H1 (cell line): ENCODE measurements around the gene RNF114. TPM values are rescaled to one million over a fixed set of nuclear protein-coding genes. Genes with fewer than 3 reads are reported as not detected.

Source experiments
- CTCF ChIA-PET: fragments of 300-600 bp; sonication (Branson Sonifier 250); formaldehyde crosslinking; loops from one replicate; lab custom pipeline; 2021; ENCODE audit not compliant: partially characterized antibody; lab: Charles Lee
- POLR2A ChIA-PET: fragments of 300-600 bp; sonication (Branson Sonifier 250); formaldehyde crosslinking; loops from one replicate; lab custom pipeline; 2021; ENCODE audit warnings: inconsistent platforms; ENCODE audit not compliant: partially characterized antibody; lab: Charles Lee
- DNase-seq, 2 experiments: peaks; one replicate each; pipeline versions ENCODE4 v3.0.0 to v3.0.0-alpha.2; 2010 to 2022; ENCODE audit warnings: low spot score in 2 of 2, low read depth in 1 of 2, mixed read lengths in 1 of 2
- FAIRE-seq: peaks from 2 replicates; lab custom pipeline; 2011; peaks lifted over from hg19 to GRCh38; lab: Jason Lieb, UNC
- H2AFZ ChIP-seq: 2 replicates; pipeline ENCODE4 v1.8.1; 2012; ENCODE audit warnings: low read length, inconsistent platforms
- H2AK5ac ChIP-seq: 2 replicates; pipeline ENCODE4 v1.6.1; 2013; ENCODE audit warnings: low read depth, low read length
- H2BK120ac ChIP-seq: replicated peaks from 2 replicates; pipeline ENCODE3; 2013; ENCODE audit warnings: low read depth, low read length, inconsistent platforms
- H2BK12ac ChIP-seq: 2 replicates; pipeline ENCODE4 v1.6.1; 2013; ENCODE audit warnings: low read depth, low read length
- H2BK15ac ChIP-seq: 2 replicates; pipeline ENCODE4 v1.6.1; 2013; ENCODE audit warnings: low read length
- H2BK20ac ChIP-seq: 2 replicates; pipeline ENCODE4 v1.6.1; 2013; ENCODE audit warnings: low read length
- H2BK5ac ChIP-seq: 2 replicates; pipeline ENCODE4 v1.6.1; 2013; ENCODE audit warnings: low read depth, low read length
- H3K14ac ChIP-seq: 2 replicates; pipeline ENCODE4 v1.6.1; 2013; ENCODE audit warnings: inconsistent platforms; ENCODE audit not compliant: insufficient read length
- H3K18ac ChIP-seq: 2 replicates; pipeline ENCODE4 v1.6.1; 2013; ENCODE audit warnings: low read length; ENCODE audit errors: extremely low read depth
- H3K23ac ChIP-seq: 2 replicates; pipeline ENCODE4 v1.6.1; 2013; ENCODE audit warnings: inconsistent platforms; ENCODE audit not compliant: insufficient read length
- H3K23me2 ChIP-seq: 2 replicates; pipeline ENCODE4 v1.6.1; 2013; ENCODE audit warnings: low read depth, low read length
- H3K27ac ChIP-seq: 2 replicates; pipeline ENCODE4 v1.6.1; 2011; ENCODE audit warnings: low read depth, low read length, inconsistent platforms
- H3K27me3 ChIP-seq, 4 experiments: replicated peaks in 1 of 4; 1 replicate in 1 of 4; 2 replicates in 3 of 4; pipeline versions ENCODE4 v1.6.1 to v1.8.1; 2011 to 2013; ENCODE audit warnings: low read length in 3 of 4, mild to moderate bottlenecking in 3 of 4, inconsistent platforms in 2 of 4, mixed read lengths in 2 of 4, moderate library complexity in 1 of 4; ENCODE audit not compliant: control insufficient read depth in 3 of 4, insufficient read depth in 3 of 4; ENCODE audit errors: extremely low read depth in 1 of 4
- H3K36me3 ChIP-seq, 4 experiments: 2 replicates each; pipeline versions ENCODE4 v1.6.1 to v1.8.1; 2011 to 2013; ENCODE audit warnings: mild to moderate bottlenecking in 4 of 4, low read length in 3 of 4, moderate library complexity in 2 of 4, control low read depth in 1 of 4, inconsistent platforms in 1 of 4; ENCODE audit not compliant: insufficient read depth in 4 of 4, control insufficient read depth in 2 of 4
- H3K4ac ChIP-seq: replicated peaks from 2 replicates; pipeline ENCODE3; 2013; ENCODE audit warnings: low read length, low read depth, mixed read lengths, inconsistent platforms; ENCODE audit not compliant: insufficient read length
- H3K4me1 ChIP-seq, 4 experiments: replicated peaks in 1 of 4; 1 replicate in 1 of 4; 2 replicates in 3 of 4; pipeline versions ENCODE4 v1.6.1 to v1.8.1; 2011 to 2013; ENCODE audit warnings: low read length in 3 of 4, inconsistent platforms in 2 of 4, mixed read lengths in 1 of 4; ENCODE audit not compliant: insufficient read depth in 4 of 4, control insufficient read depth in 3 of 4
- H3K4me2 ChIP-seq, 2 experiments: 2 replicates each; pipeline versions ENCODE4 v1.6.1 to v1.8.1; 2011 to 2013; ENCODE audit warnings: low read depth in 2 of 2, low read length in 2 of 2, control low read depth in 1 of 2, inconsistent platforms in 1 of 2, mild to moderate bottlenecking in 1 of 2; ENCODE audit not compliant: insufficient read depth in 1 of 2
- H3K4me3 ChIP-seq, 4 experiments: fragments of 200-600, 300-600 bp in 1 of 4; sonication (generic), shearing (Covaris generic), sonication (Bioruptor Twin) in 1 of 4; 2 replicates each; pipeline versions ENCODE4 v1.5.1 to v1.8.1; 2011 to 2016; ENCODE audit warnings: low read length in 4 of 4, low read depth in 3 of 4, control low read depth in 2 of 4, inconsistent platforms in 2 of 4, mild to moderate bottlenecking in 2 of 4, mixed read lengths in 1 of 4, moderate library complexity in 1 of 4; ENCODE audit not compliant: insufficient read depth in 2 of 4; ENCODE audit errors: extremely low read depth in 1 of 4
- H3K56ac ChIP-seq: replicated peaks from 2 replicates; pipeline ENCODE3; 2013; ENCODE audit warnings: low read depth, mild to moderate bottlenecking, mixed read lengths, low read length, inconsistent platforms; ENCODE audit not compliant: insufficient read length
- H3K79me1 ChIP-seq: 2 replicates; pipeline ENCODE4 v1.6.1; 2013; ENCODE audit warnings: low read depth, low read length, control low read depth
- H3K79me2 ChIP-seq, 2 experiments: 2 replicates each; pipeline versions ENCODE4 v1.6.1 to v1.8.1; 2012 to 2013; ENCODE audit warnings: low read length in 2 of 2, mild to moderate bottlenecking in 2 of 2, inconsistent platforms in 1 of 2; ENCODE audit not compliant: insufficient read depth in 2 of 2, control insufficient read depth in 1 of 2
- H3K9ac ChIP-seq, 4 experiments: replicated peaks in 1 of 4; 1 replicate in 1 of 4; 2 replicates in 3 of 4; pipeline versions ENCODE4 v1.6.1 to v1.8.1; 2011 to 2013; ENCODE audit warnings: low read depth in 3 of 4, low read length in 3 of 4, control low read depth in 2 of 4, mild to moderate bottlenecking in 2 of 4, moderate library complexity in 2 of 4, inconsistent platforms in 1 of 4; ENCODE audit errors: extremely low read depth in 1 of 4
- H3K9me3 ChIP-seq, 2 experiments: 2 replicates each; pipeline versions ENCODE4 v1.6.1 to v1.8.1; 2012 to 2013; ENCODE audit warnings: mild to moderate bottlenecking in 2 of 2, moderate library complexity in 2 of 2, control low read depth in 1 of 2, inconsistent platforms in 1 of 2, low read depth in 1 of 2, low read length in 1 of 2, mixed read lengths in 1 of 2; ENCODE audit not compliant: insufficient read depth in 2 of 2
- H4K20me1 ChIP-seq, 2 experiments: replicated peaks in 1 of 2; 2 replicates each; pipeline versions ENCODE3 to v1.8.1; 2011 to 2013; ENCODE audit warnings: inconsistent platforms in 2 of 2, low read length in 2 of 2, mild to moderate bottlenecking in 1 of 2; ENCODE audit not compliant: insufficient read depth in 2 of 2, control insufficient read depth in 1 of 2
- H4K5ac ChIP-seq: 2 replicates; pipeline ENCODE4 v1.6.1; 2013; ENCODE audit warnings: low read length, low read depth, mixed read lengths, inconsistent platforms; ENCODE audit not compliant: insufficient read length
- H4K8ac ChIP-seq: 2 replicates; pipeline ENCODE4 v1.8.0; 2013; ENCODE audit warnings: mild to moderate bottlenecking, moderate library complexity, low read length, inconsistent platforms; ENCODE audit not compliant: insufficient read depth; ENCODE audit errors: extremely low read depth
- H4K91ac ChIP-seq: replicated peaks from 2 replicates; pipeline ENCODE3; 2013; ENCODE audit warnings: low read length, mixed read lengths, inconsistent platforms; ENCODE audit not compliant: insufficient read length
- EZH2 ChIP-seq: fragments of 200-600 bp; sonication (generic); IDR thresholded peaks from 2 replicates; pipeline ENCODE4 v1.7.1; 2012; ENCODE audit warnings: low read depth, mild to moderate bottlenecking, moderate library complexity, low read length, inconsistent platforms; ENCODE audit not compliant: severe bottlenecking
- RBBP5 ChIP-seq: IDR thresholded peaks from 2 replicates; pipeline ENCODE4 v1.7.1; 2012; ENCODE audit warnings: low read depth, mild to moderate bottlenecking, inconsistent platforms, low read length, moderate library complexity, borderline replicate concordance
- SP4 ChIP-seq: IDR thresholded peaks from 2 replicates; pipeline ENCODE4 v1.6.1; 2012; ENCODE audit warnings: low read length, inconsistent platforms
- WGBS, 2 experiments: shearing (Covaris generic) in 1 of 2; methylation state at CpG; one replicate each; pipeline versions ENCODE4 v1.1.6 to v1.1.7; 2013 to 2015; ENCODE audit warnings: low lambda C conversion rate in 2 of 2, mixed read lengths in 2 of 2, inconsistent platforms in 1 of 2, low coverage in 1 of 2, missing lambda C conversion rate in 1 of 2; ENCODE audit not compliant: insufficient replicate concordance in 2 of 2, insufficient coverage in 1 of 2, insufficient read length in 1 of 2; ENCODE audit errors: extremely low coverage in 1 of 2, missing lambda C conversion rate in 1 of 2; 5-methylcytosine and 5-hydroxymethylcytosine counted together
- polyA plus RNA-seq, 7 experiments: library from polyadenylated mRNA; depleted of rRNA in 3 of 7; stranded (reverse) in 5 of 7; unstranded in 2 of 7; fragments of >200 nt in 5 of 7; fragments of 200-250 nt in 2 of 7; gene quantifications; 1 replicate in 5 of 7; 2 replicates in 1 of 7; 4 replicates in 1 of 7; pipeline versions ENCODE4 v1.2.1 to v1.2.3, GENCODE V29; 2011 to 2013; ENCODE audit warnings: missing spikeins in 2 of 7, mixed read lengths in 2 of 7
- total RNA-seq: library from RNA; stranded (reverse); fragmentation: NEBNext Ultra II Directional; extraction: Animal tissue kit (Norgen Biotek cat#: 25700); gene quantifications from 2 replicates; pipeline ENCODE4 v1.2.1, GENCODE V29; 2021

RNF114 gene
- total and polyA plus RNA-seq, 2 of the 8 experiments (the other 6 are each of a cell fraction or from before 2014, with no cell fraction given) = 81.7 to 89.9 TPM

- Histone ChIP-seq H3K79me2 (no peaks in the 10 kb centered on the region), H3K14ac (no peak overlapping the region), H3K4me1 (peaks cover 2 to 18% (median 11%) of the 10 kb centered on the region in 4 experiments), H3K4ac (no peak overlapping the region), H3K56ac (no peak overlapping the region), H2BK20ac (no peak overlapping the region), H3K4me3 (no peak overlapping the region), H2BK12ac (no peak overlapping the region), H4K8ac (no peak overlapping the region), H3K23me2 (peaks cover 12% of the 10 kb centered on the region), H2AK5ac (no peak overlapping the region), H3K9me3 (no peaks in the 10 kb centered on the region), H3K27me3 (peaks cover 0 to 17% (median 14%) of the 10 kb centered on the region in 4 experiments; a peak in 6 of 7 replicates), H4K20me1 (no peaks in the 10 kb centered on the region), H2BK15ac (no peak overlapping the region), H3K79me1 (no peaks in the 10 kb centered on the region), H4K91ac (no peak overlapping the region), H2AFZ (no peak overlapping the region), H3K23ac (no peak overlapping the region), H3K9ac (no peak overlapping the region), H3K27ac (no peak overlapping the region), H2BK5ac (no peak overlapping the region), H4K5ac (no peak overlapping the region), H3K18ac (no peak overlapping the region), H3K36me3 (no peaks in the 10 kb centered on the region), H2BK120ac (no peak overlapping the region), H3K4me2 (peak overlapping the region; percentile 4 to 74; a peak in 2 of 4 replicates)
- ChIA-PET POLR2A (interaction anchor here (0.6 to 15.6 kb wide), 5 partner anchors 11 to 90 kb away, joined by 3 to 287 read pairs (median 3); no protein-coding TSS in a partner anchor), CTCF (interaction anchor here (0.6 to 21.7 kb wide), 39 partner anchors 8 to 1046 kb away, joined by 3 to 514 read pairs (median 4); partner anchors contain the start of gene UBE2V1)
- no peak for FAIRE-seq
- TF ChIP-seq SP4 = no peak
- no peak for TF ChIP-seq RBBP5
- no peak for TF ChIP-seq EZH2
- DNase-seq = no peak
- WGBS, 2 experiments = 87% methylated on average over 3 of the region's 3 CpGs; no CpG with 5 or more reads in 1 of the 2 experiments
Measured at GRCh38 chr20:49978685-49979029, 42.5 kb downstream of the RNF114 start.
